Karpas-422 (cell line): ENCODE measurements around the gene KLHL13. TPM values are rescaled to one million over a fixed set of nuclear protein-coding genes. Genes with fewer than 3 reads are reported as not detected.

ENCODE experiments used
- DNase-seq: peaks from one replicate; pipeline ENCODE4 v3.0.0-alpha.2; 2015
- H2AFZ ChIP-seq: fragments of 200-600 bp; sonication (generic); 2 replicates; pipeline ENCODE4 v1.6.1; 2014; ENCODE audit warnings: antibody characterized with exemption, low read length, mixed read lengths
- H3K27ac ChIP-seq: fragments of 200-600 bp; sonication (generic); 2 replicates; pipeline ENCODE4 v1.5.1; 2014; ENCODE audit warnings: mild to moderate bottlenecking, low read length, moderate library complexity
- H3K27me3 ChIP-seq: fragments of 200-600 bp; sonication (generic); 2 replicates; pipeline ENCODE4 v1.6.1; 2014; ENCODE audit warnings: low read length, mixed read lengths
- H3K36me3 ChIP-seq: fragments of 200-600 bp; sonication (generic); 2 replicates; pipeline ENCODE4 v1.6.1; 2014; ENCODE audit warnings: low read length, mixed read lengths; ENCODE audit not compliant: insufficient read depth
- H3K4me1 ChIP-seq: fragments of 200-600 bp; sonication (generic); 2 replicates; pipeline ENCODE4 v1.6.1; 2014; ENCODE audit warnings: mild to moderate bottlenecking, low read length, mixed read lengths
- H3K4me2 ChIP-seq: fragments of 200-600 bp; sonication (generic); 2 replicates; pipeline ENCODE4 v1.6.1; 2014; ENCODE audit warnings: low read length, low read depth, mild to moderate bottlenecking; ENCODE audit not compliant: poor library complexity, severe bottlenecking
- H3K4me3 ChIP-seq: fragments of 200-600 bp; sonication (generic); 2 replicates; pipeline ENCODE4 v1.5.1; 2014; ENCODE audit warnings: mild to moderate bottlenecking, antibody characterized with exemption, low read length, mixed read lengths
- H3K79me2 ChIP-seq: fragments of 200-600 bp; sonication (generic); 2 replicates; pipeline ENCODE4 v1.6.1; 2014; ENCODE audit warnings: mild to moderate bottlenecking, low read length, mixed read lengths
- H3K9ac ChIP-seq: fragments of 200-600 bp; sonication (generic); 2 replicates; pipeline ENCODE4 v1.6.0; 2014; ENCODE audit warnings: low read length
- H3K9me2 ChIP-seq: fragments of 200-600 bp; sonication (generic), shearing (Covaris generic); replicated peaks from 2 replicates; pipeline ENCODE4 v1.6.0; 2014; ENCODE audit warnings: mild to moderate bottlenecking, low read length, moderate library complexity; ENCODE audit not compliant: insufficient read depth
- H3K9me3 ChIP-seq: fragments of 300-700, 200-600 bp; sonication (generic); 2 replicates; pipeline ENCODE4 v1.6.1; 2014; ENCODE audit warnings: low read length, mixed read lengths
- H4K20me1 ChIP-seq: fragments of 200-600 bp; sonication (generic); 2 replicates; pipeline ENCODE4 v1.6.1; 2014; ENCODE audit warnings: mild to moderate bottlenecking, antibody characterized with exemption, low read length, low read depth; ENCODE audit not compliant: insufficient read depth
- total RNA-seq: library from RNA; depleted of rRNA; stranded (reverse); fragments of >200 nt; shearing (Covaris generic); gene quantifications from 2 replicates; pipeline ENCODE4 v1.2.3, GENCODE V29; 2014; ENCODE audit warnings: low replicate concordance

KLHL13 gene
- total RNA-seq, 1 experiment from 2014 or later, result 1.4 TPM

- Histone ChIP-seq H3K9me2 (no peaks in the 10 kb centered on the region), H4K20me1 (no peaks in the 10 kb centered on the region), H3K27ac (no peak overlapping the region), H3K4me3 (no peak overlapping the region), H3K9me3 (no peaks in the 10 kb centered on the region), H3K9ac (no peak overlapping the region), H3K79me2 (no peaks in the 10 kb centered on the region), H3K4me2 (no peak overlapping the region), H3K36me3 (no peaks in the 10 kb centered on the region), H3K4me1 (peaks cover 11% of the 10 kb centered on the region), H3K27me3 (no peaks in the 10 kb centered on the region), H2AFZ (no peak overlapping the region)
- no peak for DNase-seq
Measured at GRCh38 chrX:118114971-118115370, 1.6 kb downstream of the KLHL13 start.

DNA sequence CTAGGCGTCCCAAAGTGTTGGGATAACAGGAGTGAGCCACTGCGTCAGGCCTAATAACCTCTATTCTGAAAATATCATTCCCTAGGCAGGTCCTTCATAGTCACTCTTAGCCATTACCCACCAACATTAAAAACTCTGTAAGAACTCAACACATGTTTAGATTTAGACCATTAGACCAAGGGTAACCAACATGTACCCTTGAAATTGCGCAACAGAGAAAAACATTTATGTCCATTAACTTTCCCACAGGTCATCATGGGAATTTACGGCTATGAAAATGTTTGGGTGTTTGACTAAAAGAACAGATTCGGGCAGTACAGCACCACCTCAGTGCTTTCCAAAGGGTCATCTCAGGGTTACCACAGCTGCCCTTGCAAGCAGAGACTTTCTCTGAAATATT lies 7.5 kb downstream of the KLHL13 start:
- Histone ChIP-seq H3K36me3 (no peaks in the 10 kb centered on the region), H3K9ac (no peak overlapping the region), H4K20me1 (no peaks in the 10 kb centered on the region), H3K4me3 (no peak overlapping the region), H3K4me2 (no peak overlapping the region), H2AFZ (no peak overlapping the region), H3K9me2 (no peaks in the 10 kb centered on the region), H3K79me2 (no peaks in the 10 kb centered on the region), H3K27ac (no peak overlapping the region), H3K9me3 (no peaks in the 10 kb centered on the region), H3K4me1 (no peaks in the 10 kb centered on the region), H3K27me3 (no peaks in the 10 kb centered on the region)
- DNase-seq, result no peak

DNA sequence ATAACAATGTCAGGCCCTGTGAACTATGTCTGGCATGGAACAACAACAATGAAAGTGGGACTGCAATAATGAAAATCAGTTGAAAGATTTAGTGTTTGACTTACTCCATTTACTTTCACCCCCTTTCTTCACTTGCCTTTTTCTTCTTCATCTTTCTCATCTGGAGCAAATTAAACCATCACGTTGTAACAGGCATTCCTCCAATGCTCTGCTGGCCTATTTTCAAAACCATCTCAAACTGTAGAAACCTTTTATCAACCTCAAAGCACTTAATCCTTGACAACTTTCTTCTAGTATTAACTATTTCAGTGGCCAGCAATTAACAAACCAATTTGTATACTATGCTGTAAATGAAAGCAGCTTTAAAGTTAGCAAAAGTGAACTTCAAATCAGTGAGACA lies 8.3 kb downstream of the KLHL13 start:
- Histone ChIP-seq H3K79me2 (no peaks in the 10 kb centered on the region), H4K20me1 (no peaks in the 10 kb centered on the region), H3K9me2 (no peaks in the 10 kb centered on the region), H3K4me1 (no peaks in the 10 kb centered on the region), H3K4me3 (no peak overlapping the region), H3K9ac (no peak overlapping the region), H3K27me3 (no peaks in the 10 kb centered on the region), H2AFZ (no peak overlapping the region), H3K27ac (no peak overlapping the region), H3K4me2 (no peak overlapping the region), H3K36me3 (no peaks in the 10 kb centered on the region), H3K9me3 (no peaks in the 10 kb centered on the region)
- no peak for DNase-seq

GRCh38 chrX:118100091-118100490 lies 16.5 kb downstream of the KLHL13 start:
- no peaks in the 10 kb centered on the region for H4K20me1 ChIP-seq
- H3K4me1 ChIP-seq, result no peaks in the 10 kb centered on the region
- H3K27ac ChIP-seq, result no peak overlapping the region
- DNase-seq, result no peak
- H3K79me2 ChIP-seq, result no peaks in the 10 kb centered on the region
- no peaks in the 10 kb centered on the region for H3K9me2 ChIP-seq
- no peak overlapping the region for H3K4me3 ChIP-seq
- no peak overlapping the region for H3K9ac ChIP-seq
- no peaks in the 10 kb centered on the region for H3K36me3 ChIP-seq
- H3K9me3 ChIP-seq, result no peaks in the 10 kb centered on the region
- no peak overlapping the region for H2AFZ ChIP-seq
- no peak overlapping the region for H3K4me2 ChIP-seq
- no peaks in the 10 kb centered on the region for H3K27me3 ChIP-seq

- no peak overlapping the region for H3K9ac ChIP-seq
- H3K9me3 ChIP-seq, result no peaks in the 10 kb centered on the region
- no peak overlapping the region for H3K4me3 ChIP-seq
- no peak overlapping the region for H3K4me2 ChIP-seq
- H3K27me3 ChIP-seq, result no peaks in the 10 kb centered on the region
- H3K9me2 ChIP-seq, result no peaks in the 10 kb centered on the region
- no peak overlapping the region for H2AFZ ChIP-seq
- no peak for DNase-seq
- H3K4me1 ChIP-seq, result no peaks in the 10 kb centered on the region
- H3K79me2 ChIP-seq, result no peaks in the 10 kb centered on the region
- H3K27ac ChIP-seq, result no peak overlapping the region
- H3K36me3 ChIP-seq, result no peaks in the 10 kb centered on the region
- no peaks in the 10 kb centered on the region for H4K20me1 ChIP-seq
Measured at GRCh38 chrX:118088084-118088483, 28.5 kb downstream of the KLHL13 start.

DNA sequence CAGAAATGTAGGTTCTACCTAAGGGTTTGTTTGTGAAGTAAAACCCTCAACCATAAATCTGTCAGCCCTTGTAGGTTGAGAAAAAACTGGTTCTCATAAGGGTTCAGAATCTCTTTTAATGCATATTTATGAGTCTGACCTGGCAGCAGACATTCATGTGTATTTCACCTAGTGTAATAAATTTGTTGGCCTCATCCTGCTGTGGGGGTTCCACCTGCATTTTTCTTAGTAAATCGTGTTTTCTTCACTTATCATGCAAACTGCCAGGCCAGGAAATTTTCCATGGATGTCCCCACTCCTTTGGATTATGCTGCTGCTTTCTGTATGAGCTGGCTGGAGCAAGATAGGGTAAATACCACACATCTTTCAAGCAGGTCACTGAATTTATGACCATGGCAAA lies 42.4 kb downstream of the KLHL13 start:
- Histone ChIP-seq H4K20me1 (no peaks in the 10 kb centered on the region), H3K79me2 (no peaks in the 10 kb centered on the region), H3K9me2 (no peaks in the 10 kb centered on the region), H3K9ac (no peak overlapping the region), H3K4me3 (no peak overlapping the region), H3K27me3 (0 out of 2 replicates have a peak, but pooled peaks cover under 1% of the 10 kb centered on the region), H3K4me1 (no peaks in the 10 kb centered on the region), H3K27ac (no peak overlapping the region), H3K9me3 (no peaks in the 10 kb centered on the region), H3K4me2 (no peak overlapping the region), H2AFZ (no peak overlapping the region), H3K36me3 (no peaks in the 10 kb centered on the region)
- DNase-seq, result no peak

DNA sequence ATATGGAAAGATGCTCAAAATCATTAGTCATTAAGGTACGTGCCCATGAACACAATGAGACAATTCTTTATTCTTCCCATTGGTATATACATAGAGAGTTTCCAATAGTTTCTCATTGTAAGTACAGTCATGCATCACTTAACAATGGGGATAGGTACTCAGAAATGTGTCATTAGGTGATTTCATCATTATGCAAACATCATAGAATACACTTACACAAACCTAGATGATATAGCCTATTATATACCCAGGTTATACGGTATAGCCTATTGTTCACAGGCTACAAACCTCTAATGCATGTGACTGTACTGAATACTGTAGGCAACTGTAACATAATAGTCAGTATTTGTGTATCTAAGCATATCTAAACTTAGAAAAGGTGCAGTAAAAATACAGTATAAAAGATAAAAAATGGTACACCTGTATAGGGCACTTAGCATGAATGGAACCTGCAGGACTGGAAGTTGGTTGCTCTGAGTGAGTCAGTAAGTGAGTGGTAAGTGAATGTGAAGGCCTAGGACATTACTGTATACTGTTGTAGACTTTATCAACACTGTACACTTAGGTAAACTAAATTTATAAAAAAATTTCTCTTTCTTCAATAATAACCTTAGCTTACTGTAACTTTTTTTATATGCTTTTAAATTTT lies 49.6 kb downstream of the KLHL13 start:
- no peaks in the 10 kb centered on the region for H4K20me1 ChIP-seq
- no peaks in the 10 kb centered on the region for H3K9me3 ChIP-seq
- no peak overlapping the region for H3K4me2 ChIP-seq
- H3K27me3 ChIP-seq, result no peaks in the 10 kb centered on the region
- no peak for DNase-seq
- H3K9me2 ChIP-seq, result no peaks in the 10 kb centered on the region
- H3K4me3 ChIP-seq, result no peak overlapping the region
- H3K4me1 ChIP-seq, result peaks cover 15% of the 10 kb centered on the region
- H3K79me2 ChIP-seq, result no peaks in the 10 kb centered on the region
- H3K9ac ChIP-seq, result no peak overlapping the region
- H3K27ac ChIP-seq, result no peak overlapping the region
- no peaks in the 10 kb centered on the region for H3K36me3 ChIP-seq
- no peak overlapping the region for H2AFZ ChIP-seq

GRCh38 chrX:118062817-118063615 lies 53.6 kb downstream of the KLHL13 start:
- H3K27ac ChIP-seq, result no peak overlapping the region
- H3K79me2 ChIP-seq, result no peaks in the 10 kb centered on the region
- H3K9me2 ChIP-seq, result no peaks in the 10 kb centered on the region
- no peak overlapping the region for H2AFZ ChIP-seq
- no peaks in the 10 kb centered on the region for H3K27me3 ChIP-seq
- H3K4me1 ChIP-seq, result peaks cover 18% of the 10 kb centered on the region
- H3K36me3 ChIP-seq, result no peaks in the 10 kb centered on the region
- H3K4me2 ChIP-seq, result no peak overlapping the region
- DNase-seq, result no peak
- H4K20me1 ChIP-seq, result no peaks in the 10 kb centered on the region
- no peaks in the 10 kb centered on the region for H3K9me3 ChIP-seq
- H3K4me3 ChIP-seq, result no peak overlapping the region
- no peak overlapping the region for H3K9ac ChIP-seq
